Measurements from ENCODE around the gene CELF5.
A peak's percentile ranks its signal among the peaks of the same experiment; 100 is the strongest.
"Not testable (repeated sequence)": the region's sequence is repeated elsewhere in the genome, so short reads cannot be mapped to it uniquely, and the experiment has no call there.

The CELF5 gene

DNA sequence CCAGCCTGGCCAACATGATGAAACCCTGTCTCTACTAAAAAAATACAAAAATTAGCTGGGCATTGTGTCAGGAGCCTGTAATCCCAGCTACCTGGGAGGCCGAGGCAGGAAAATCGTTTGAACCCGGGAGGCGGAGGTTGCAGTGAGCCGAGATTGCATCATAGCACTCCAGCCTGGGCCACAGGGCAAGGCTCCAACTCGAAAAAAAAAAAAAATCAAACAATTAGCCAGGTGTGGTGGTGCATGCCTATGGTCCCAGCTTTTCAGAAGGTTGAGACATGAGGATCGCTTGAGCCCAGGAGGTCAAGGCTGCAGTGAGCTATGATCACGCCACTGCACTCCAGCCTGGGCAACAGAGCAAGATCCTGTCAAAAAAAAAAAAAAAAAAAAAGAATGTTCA is 76.1 kb downstream of the CELF5 start:
- intact Hi-C loops (cut with DNase I); DNase-seq: not testable (repeated sequence)

DNA sequence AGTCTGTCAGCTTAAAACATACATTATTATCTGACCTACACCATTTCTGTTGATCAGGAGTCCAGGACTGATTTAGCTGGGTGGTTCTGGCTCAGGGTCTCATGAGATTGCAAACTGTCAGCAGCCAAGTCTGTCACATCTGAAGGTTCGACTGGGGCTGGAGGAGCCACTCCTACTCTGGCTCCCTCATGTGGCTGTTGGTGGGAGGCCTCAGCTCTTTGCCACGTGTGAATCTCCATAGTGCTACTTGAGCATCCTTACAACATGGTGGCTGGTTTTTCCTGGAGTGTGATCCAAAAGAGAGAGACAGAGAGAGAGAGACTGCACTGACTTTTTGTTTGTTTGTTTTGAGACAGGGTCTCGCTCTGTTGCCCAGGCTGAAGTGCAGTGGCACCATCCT is 78.3 kb downstream of the CELF5 start:
- intact Hi-C loops (cut with DNase I), result no loop called here

DNA sequence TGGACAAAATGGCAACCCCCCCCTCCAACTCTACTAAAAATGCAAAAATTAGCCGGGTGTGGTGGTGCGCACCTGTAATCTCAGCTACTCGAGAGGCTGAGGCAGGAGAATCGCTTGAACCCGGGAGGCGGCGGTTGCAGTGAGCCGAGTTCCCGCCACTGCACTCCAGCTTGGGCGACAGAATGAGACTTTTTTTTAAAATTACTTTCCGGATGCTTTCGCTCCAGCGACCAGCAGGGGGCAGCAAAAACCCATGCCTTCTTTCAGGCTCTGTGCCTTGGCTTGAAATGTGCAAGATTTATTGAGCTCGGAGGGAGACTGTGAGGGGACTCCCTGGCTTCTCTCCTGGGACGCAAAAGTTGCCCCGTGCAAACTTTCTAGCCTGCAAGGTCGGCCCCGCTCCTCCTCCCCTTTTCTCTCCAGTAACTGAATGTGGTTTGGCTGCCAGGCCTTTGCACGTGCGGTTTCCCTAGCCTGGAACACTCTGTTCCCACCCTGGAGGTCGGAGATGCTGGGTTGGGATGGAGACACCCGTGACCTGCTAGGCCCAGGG is 80.5 kb downstream of the CELF5 start:
- peak; percentile 54 to 91 (median 80) for DNase-seq
- intact Hi-C loops (cut with DNase I), result no loop called here

More for the DNA sequence above, 78.3 kb downstream of the CELF5 start:
- no peak for DNase-seq

DNA sequence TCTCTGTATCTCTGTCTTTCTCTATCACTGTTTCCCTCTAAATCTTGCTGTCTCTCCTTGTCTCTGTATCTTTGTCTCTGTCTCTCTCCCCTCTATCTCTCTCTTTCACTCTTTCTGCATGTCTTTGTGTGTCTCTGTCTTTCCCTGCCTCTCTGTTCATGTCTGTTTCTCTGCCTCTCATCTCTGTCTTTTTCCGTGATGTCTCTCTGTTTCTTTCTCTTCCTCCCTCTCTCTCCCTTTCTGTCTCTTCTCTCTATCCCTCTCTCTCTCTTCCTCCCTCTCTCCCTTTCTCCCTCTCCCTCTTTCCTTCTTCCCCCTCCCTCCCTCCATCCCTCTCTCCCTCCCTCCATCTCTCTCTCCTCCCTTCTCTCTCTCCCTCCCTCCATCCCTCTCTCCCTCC is 85.3 kb downstream of the CELF5 start:
- intact Hi-C loops (cut with DNase I), result no loop called here
- DNase-seq, result no peak

DNA sequence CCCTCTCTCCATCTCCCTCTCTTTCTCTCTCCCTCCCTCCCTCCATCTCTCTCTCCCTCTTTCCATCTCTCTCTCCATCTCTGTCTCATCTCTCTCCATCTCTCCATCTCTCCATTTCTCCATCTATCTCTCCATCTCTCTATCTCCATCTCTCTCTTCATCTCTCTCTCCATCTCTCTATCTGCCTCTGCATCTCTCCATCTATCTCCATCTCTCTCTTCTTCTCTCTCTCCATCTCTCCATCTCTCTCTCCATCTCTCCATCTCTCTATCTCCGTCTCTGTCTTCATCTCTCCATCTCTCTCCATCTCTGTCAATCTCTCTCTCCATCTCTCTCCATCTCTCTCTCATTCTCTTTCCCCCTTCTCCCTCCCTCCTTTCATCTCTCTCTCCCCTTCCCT is 85.8 kb downstream of the CELF5 start:
- DNase-seq, result no peak
- intact Hi-C loops (cut with DNase I), result no loop called here

DNA sequence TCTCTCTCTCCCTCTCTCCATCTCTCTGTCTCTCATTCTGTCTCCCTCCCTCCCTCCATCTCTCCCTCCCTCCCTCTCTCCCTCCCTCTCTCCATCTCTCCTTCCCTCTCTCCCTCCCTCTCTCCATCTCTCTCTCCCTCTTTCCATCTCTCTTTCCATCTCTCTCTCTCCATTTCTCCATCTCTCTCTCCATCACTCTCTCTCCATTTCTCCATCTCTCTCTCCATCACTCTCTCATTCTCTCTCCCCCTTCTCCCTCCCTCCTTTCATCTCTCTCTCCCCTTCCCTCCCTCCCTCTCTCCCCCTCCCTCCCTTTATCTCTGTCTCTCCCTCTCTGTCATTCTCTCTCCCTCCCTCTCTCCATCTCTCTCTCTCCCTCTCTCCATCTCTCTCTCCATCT is 86.2 kb downstream of the CELF5 start:
- DNase-seq, result no peak
- intact Hi-C loops (cut with DNase I), result no loop called here

DNA sequence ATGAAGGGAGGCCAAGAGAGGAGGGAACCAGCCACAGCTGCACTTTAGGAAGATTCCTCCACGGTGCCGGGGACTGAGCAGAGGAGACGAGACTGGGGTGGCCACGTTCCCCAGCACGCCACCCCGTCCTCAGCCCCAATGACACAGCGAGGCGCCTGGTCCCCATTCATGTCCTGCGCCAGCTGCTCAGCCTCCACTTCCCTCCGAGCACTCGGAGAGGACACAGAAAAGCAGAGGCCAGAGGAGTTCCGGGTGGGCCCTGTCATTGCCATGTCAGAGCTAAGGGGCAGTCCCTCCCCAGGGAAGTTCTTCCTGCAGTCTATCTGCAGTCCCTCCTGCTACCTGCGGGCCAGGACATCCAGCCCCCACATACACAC is 88.7 kb downstream of the CELF5 start:
- intact Hi-C loops (cut with DNase I), result no loop called here

DNA sequence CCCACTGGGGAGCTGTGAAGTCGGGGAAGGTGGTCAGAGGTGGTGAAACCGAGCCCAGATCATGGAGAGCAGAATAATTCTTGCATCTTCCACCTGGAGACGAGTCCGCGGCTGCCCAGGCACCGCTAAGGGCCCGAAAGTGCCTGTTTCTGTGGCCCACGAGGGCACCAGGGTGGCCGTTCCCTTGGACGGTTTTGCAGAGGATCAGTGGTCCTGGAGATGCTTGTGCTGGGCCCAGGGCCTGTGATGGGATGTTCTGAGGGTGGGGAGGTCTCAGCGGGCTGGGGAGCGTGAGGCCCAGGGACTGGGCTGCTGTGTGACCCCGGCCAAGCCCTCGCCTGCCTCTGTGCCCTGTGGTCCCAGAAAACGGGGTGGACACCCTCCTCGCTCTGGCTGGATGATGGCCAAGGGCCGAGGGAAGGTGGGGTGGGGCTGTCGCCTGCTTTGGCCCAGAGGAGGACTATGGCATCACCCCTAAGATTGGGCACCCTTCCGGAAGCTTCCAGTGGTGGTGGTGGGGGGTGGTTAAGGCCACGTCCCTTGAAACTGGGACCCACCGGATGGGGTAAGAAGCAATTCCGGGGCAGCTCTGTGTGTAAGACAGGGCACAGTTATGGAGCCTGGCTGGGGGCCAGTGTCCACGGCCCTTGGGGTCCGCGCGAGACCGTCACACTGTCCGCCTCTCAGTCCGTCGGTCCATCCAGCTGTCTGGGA is 90.7 kb downstream of the CELF5 start:
- no peak for DNase-seq
- intact Hi-C loops (cut with DNase I), result no loop called here

More for the DNA sequence above, 88.7 kb downstream of the CELF5 start:
- no peak for DNase-seq

DNA sequence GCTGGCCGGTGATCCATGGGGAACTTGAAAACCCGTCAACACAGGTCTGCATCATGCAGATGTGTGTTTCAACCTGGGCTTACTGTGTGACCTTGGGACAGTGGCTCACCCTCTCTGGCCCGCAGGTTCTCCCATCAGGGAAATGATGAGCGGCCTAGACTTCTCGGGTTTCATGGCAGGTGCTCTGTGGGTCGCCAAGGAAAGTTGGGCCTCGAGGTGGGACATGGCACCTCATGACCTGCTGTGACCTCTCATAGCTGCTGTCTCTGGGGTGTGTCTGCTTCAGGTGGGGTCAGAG is 91.2 kb downstream of the CELF5 start:
- DNase-seq, result no peak
- intact Hi-C loops (cut with DNase I), result no loop called here

DNA sequence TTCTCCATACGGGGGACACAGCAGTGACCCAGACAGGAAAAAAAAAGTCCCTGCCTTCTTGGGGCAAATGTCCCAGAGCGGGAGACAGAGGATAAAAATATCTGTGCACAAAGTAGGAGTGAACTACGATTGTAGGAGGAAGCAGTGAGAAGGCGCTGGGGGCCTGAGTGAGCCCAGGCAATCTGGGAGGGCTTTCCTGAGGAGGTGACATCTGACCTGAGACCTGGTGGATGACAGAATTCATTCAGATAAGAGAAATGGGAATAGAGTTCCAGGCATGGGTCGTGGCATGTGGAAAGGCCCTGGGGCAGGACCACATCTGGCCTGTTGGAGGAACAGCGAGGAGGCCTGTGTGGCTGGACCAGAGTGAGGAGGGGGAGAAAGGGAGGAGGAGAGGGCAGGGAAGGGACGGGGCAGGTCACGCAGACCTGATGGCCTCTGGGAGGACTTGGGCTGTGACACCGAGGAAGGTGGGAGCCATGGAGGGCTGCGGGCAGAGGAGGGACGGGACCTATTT is 91.7 kb downstream of the CELF5 start:
- DNase-seq, result no peak
- intact Hi-C loops (cut with DNase I), result no loop called here

DNA sequence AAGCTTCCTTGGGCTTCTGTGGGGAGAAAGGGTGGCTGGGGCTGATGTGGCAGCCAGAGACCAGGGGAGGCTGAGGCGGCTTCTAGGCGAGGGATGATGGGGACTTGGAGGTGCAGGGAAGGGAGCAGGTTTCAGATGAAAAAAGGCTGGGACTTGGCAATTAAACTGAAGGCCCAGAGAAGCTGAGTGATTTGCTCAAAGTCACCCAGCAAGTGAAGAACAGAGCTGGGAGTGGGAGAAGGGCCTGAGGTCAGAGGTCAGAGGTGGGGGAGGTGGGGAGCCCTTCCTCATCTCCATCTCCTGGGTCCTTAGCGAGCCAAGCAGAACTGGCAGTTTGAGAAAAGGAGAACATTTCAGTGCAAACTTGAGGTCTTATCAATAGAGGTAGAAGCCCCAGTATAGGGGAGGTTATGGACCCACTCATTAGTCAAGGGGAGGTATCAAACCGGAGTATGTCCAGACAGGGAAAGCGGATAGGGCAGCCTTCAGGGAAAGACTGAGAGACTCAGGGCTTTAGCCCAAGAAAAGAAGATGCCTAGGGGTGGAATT is 92.3 kb downstream of the CELF5 start:
- no peak for DNase-seq
- intact Hi-C loops (cut with DNase I), result no loop called here

DNA sequence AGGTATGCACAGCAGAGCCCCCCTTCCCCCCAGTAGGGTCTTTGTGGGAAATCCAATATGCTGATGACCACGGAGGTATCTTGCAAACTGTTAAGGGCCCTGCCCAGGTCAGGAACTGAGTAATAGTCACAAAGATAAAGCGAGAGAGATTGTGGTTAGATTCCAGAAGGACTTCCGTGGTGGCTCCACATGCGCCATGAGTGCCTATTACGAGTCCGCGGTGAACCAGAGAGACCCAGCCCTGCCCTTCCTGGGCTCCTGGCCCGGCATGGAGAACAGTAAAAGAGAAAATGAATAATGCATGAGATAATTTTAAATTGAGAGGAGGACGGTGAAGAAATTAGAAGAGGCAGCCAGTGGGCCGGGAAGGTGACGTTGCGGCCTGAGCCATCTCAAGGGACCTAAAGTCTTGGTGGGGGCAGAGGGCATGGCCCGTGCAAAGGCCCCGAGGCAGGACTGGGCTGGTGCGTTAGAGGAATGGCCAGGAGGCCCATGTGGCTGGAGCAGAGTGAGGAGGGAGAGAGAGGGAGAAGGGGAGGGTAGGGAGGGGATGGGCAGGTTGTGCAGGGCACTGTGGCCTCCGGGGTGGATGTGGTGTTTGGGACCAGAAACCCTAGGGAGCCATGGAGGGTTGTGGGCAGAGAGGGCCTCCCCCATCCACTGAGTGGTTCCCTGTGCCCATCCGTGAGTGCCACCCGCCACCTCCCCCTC is 95.3 kb downstream of the CELF5 start:
- intact Hi-C loops (cut with DNase I), result no loop called here
- no peak for DNase-seq

DNA sequence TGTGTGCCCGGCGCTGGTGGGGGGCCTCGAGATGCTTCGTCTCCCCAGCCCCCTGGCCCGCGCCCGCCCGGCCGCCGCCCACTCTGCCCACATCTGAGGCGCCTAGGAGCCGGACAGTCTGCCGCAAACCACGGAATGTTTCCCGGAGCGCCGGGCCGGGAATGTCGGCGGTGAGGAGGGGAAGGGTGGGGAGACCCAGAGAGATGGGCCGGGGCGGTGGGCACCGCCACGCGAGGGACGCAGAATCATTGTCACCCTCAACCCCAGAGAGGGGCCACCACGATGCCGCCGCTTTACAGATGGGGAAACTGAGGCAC is 95.9 kb downstream of the CELF5 start:
- DNase-seq, result no peak
- intact Hi-C loops (cut with DNase I), result no loop called here

DNA sequence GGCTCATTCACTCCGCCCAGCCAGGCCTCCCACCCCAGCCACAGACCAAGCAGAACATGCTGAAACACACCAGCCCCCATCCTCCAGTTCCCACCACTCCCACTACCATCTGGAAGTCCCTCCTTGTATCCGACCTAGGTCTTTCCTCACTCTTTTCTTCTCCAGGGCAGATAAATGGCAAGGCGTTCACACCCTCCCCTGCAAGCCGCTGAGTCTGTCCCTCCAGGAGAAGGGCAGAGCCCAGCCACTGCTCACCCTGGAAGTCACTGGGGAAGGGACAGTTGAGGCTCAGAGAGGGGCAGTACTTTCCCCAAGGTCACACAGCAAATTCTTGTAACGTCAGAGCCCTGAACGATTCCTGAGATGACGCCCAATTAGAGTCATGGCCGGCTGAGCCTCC is 96.4 kb downstream of the CELF5 start:
- DNase-seq, result no peak
- intact Hi-C loops (cut with DNase I), result no loop called here

DNA sequence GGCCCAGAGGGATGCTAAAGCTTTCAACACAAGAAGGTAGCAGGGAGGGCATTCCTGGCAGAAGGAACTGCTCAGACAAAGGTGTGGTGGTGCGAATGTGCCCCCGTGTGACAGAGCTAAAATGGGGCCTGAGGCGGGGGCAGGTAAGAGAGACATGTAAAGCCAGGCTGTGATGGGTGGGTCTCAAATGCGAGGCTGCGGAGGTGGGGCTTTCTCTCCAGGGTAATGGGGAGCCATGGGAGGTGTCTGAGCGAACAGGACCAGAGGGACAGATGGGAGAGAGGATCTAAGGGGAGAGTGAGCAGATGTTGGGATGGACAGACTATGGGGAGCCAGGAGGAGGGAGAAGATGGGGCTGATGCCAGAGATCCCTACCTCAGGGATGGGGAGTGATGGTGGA is 97.2 kb downstream of the CELF5 start:
- intact Hi-C loops (cut with DNase I), result no loop called here
- no peak for DNase-seq

DNA sequence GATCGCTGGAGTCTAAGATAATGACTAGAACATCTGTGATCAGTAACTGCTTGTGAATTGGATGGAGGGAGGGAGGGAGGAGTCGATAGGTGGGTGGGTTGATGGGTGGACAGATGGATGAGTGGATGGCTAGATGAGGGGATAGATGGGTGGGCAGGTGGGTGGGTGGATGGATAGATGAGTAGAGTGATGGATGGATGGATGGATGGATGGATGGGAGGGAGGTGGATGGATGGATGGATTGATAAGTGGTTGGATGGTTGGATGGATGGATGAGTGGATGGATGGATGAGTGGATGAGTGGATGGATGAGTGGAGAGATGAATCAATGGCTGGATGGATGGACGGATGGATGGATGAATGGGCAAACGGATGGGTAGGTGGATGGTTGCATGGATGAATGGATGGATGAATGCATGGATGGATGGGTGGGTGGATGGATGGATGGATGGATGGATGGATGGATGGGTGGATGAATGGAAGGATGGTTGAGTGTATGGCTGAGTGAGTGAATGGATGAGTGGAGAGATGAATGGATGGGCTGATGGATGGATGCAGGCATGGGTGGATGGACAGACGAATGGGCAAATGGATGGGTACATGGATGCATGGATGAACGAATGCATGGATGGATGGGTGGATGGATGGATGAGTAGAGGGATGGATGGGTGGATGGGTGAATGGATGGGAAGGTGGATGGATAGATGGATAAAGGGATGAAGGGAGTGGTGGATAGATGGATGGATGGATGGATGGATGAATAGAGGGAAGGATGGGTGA is 97.9 kb downstream of the CELF5 start:
- intact Hi-C loops (cut with DNase I), result no loop called here
- no peak for DNase-seq

DNA sequence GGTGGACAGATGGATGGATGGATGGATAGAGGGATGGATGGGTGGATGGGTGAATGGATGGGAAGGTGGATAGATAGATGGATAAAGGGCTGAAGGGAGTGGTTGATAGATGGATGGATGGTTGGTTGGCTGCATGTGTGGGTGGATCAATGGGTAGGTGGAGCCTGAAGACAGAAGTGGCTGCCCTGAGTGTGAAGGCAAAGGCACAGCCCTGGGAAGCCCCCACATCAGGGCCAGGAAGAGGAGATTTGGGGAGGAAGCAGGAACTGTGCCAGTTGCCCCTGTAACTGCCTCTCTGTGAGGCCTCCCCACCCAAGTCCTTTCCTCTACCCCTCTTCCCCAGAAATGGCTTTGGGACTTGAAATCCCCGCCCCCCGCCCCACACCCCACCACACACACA is 98.6 kb downstream of the CELF5 start:
- intact Hi-C loops (cut with DNase I), result no loop called here
- no peak for DNase-seq

DNA sequence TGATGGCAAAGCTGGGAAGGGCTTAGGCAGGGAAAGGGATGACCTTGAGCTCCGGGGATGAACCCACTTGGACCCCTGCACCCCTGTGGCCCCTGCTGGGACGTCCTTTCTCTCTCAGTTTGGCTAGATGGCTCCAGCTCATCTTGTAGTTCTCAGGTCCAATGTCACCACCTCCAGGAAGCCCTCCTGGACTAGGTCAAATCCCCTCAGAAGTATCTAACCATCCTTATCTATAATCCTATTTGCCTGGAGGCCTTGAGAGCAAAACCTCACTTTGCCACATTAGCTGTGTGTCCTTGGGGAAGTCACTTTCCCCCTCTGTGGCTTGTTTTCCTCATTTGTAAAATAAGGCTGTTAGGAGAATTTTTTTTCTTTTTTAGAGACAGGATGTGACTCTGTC is 99.2 kb downstream of the CELF5 start:
- intact Hi-C loops (cut with DNase I), result no loop called here
- no peak for DNase-seq

DNA sequence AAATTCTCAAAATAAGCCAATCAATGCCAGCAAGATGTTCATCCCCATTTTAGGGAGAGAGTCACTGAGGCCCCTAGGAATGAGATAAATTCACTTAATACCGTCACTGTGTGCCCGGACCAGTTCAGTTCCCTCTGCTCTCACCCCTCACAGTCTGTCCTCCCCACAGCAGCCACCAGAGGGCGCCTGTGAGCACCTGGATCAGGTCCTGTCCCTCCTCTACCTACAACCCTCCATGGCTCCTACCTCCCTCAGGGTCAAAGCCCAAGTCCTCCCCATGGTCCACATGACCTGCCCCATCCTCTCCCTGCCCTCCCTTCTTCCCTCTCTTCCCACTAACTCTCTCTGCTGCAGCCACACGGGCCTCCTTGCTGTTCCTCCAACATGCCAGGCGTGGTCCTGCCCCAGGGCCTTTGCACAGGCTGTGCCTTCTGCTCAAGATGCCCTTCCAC is 100.0 kb downstream of the CELF5 start:
- DNase-seq, result peak in 31 of 42 donors; percentile 23 to 81 (median 50)
- intact Hi-C loops (cut with DNase I), result no loop called here

DNA sequence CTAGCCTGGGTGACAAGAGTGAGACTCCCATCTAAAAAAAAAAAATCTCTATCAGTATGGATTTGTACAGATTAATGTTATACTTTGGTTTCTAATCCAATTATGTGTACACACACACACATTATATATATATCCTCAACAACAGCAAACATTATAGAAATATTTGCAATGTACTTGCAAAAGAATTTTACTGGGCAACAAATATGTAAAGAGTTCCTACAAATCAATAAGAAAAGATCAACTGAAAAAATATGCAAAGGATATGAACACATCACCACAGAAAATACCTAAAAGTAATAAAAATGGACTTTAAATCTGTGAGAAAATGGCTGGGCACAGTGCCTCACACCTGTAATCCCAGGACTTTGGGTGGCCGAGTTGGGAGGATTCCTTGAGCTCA is 101.0 kb downstream of the CELF5 start:
- no peak for DNase-seq
- intact Hi-C loops (cut with DNase I), result loop anchor here (5.0 kb wide), 1 partner anchor 102 kb away; no protein-coding TSS in a partner anchor

Measured in head of caudate nucleus (tissue), 42 donors.